Measurements from ENCODE around the gene SNX24.

- TF ChIP-seq YY1 (IDR thresholded peaks at IDR 0.05; ENCODE audit: insufficient read depth, insufficient read length) = no peak
- no peak for TF ChIP-seq ZNF274 (IDR thresholded peaks at IDR 0.05; ENCODE audit: low read depth, low read length)
- no peak for TF ChIP-seq SUZ12 (IDR thresholded peaks at IDR 0.05; ENCODE audit: extremely low read depth, insufficient read depth, insufficient read length)
These were observed 151.9 kb downstream of the SNX24 start for GRCh38 chr5:122997294-122997693.

All from NT2/D1 (cell line).